Esophagus (tissue), 2 donors: Measurements from ENCODE around the gene SERINC1. TPM values are rescaled to one million over a fixed set of nuclear protein-coding genes. Genes with fewer than 3 reads are reported as not detected.

Experiments
- H3K27ac ChIP-seq, 2 donors: one replicate each; pipeline ENCODE4 v1.5.1; 2013; ENCODE audit warnings: low read depth in 2 of 2, mild to moderate bottlenecking in 2 of 2, inconsistent platforms in 1 of 2, low read length in 1 of 2, moderate library complexity in 1 of 2
- H3K27me3 ChIP-seq, 2 donors: one replicate each; pipeline ENCODE4 v1.6.1; 2013; ENCODE audit warnings: low read length in 2 of 2, control low read depth in 1 of 2, mild to moderate bottlenecking in 1 of 2; ENCODE audit not compliant: insufficient read depth in 2 of 2, control insufficient read depth in 1 of 2
- H3K36me3 ChIP-seq, 2 donors: one replicate each; pipeline ENCODE4 v1.6.1; 2013; ENCODE audit warnings: low read length in 1 of 2; ENCODE audit not compliant: control insufficient read depth in 2 of 2, insufficient read depth in 2 of 2
- H3K4me1 ChIP-seq, 2 donors: one replicate each; pipeline ENCODE4 v1.6.1; 2013; ENCODE audit warnings: low read length in 1 of 2; ENCODE audit not compliant: control insufficient read depth in 2 of 2, insufficient read depth in 2 of 2
- H3K4me3 ChIP-seq, 2 donors: one replicate each; pipeline ENCODE4 v1.5.1; 2013; ENCODE audit warnings: low read length in 2 of 2, mild to moderate bottlenecking in 2 of 2, low read depth in 1 of 2, moderate library complexity in 1 of 2
- H3K9me3 ChIP-seq, 2 donors: one replicate each; pipeline ENCODE4 v1.6.1; 2013; ENCODE audit warnings: mild to moderate bottlenecking in 2 of 2, low read depth in 1 of 2, low read length in 1 of 2, moderate library complexity in 1 of 2; ENCODE audit not compliant: control insufficient read depth in 2 of 2, insufficient read depth in 1 of 2
- WGBS, 2 donors: extraction: QIAGEN DNeasy Blood & Tissue Kit; methylation state at CpG; one replicate each; pipeline ENCODE4 v1.1.7; 2013; 5-methylcytosine and 5-hydroxymethylcytosine counted together
- polyA plus RNA-seq, 2 donors: library from polyadenylated mRNA; stranded (reverse); fragments of 200-250 nt; gene quantifications; one replicate each; pipeline ENCODE4 v1.2.3, GENCODE V29; 2013
- donor health status: healthy with polysubstance abuse.
- donor health status: Bipolar disorder and iron deficiency.

SERINC1 gene
- polyA plus RNA-seq, 2 donors, result 29.2 to 48.8 TPM

DNA sequence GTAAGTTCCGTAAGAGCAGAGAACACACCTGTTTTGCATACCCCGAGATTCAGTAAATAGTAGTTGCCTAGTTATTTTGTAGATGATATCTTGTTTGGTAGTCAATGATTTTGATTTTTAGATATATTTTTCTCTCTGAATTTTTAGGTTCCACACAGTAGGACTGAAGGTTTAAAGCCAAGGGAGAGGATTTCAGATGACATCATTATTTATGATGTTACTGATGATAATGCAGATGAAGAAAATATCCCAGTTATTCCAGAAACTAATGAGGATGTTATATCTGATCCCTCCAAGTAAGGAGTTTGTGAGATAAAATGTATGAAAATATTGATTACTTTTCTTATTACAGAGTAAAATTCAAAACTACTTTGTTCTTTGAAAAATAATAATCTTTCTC, 49.6 kb downstream of the SERINC1 start:
- Histone ChIP-seq H3K27ac (no peak overlapping the region), H3K4me3 (no peak overlapping the region), H3K36me3 (no peaks in the 10 kb centered on the region), H3K4me1 (no peaks in the 10 kb centered on the region), H3K27me3 (no peaks in the 10 kb centered on the region), H3K9me3 (no peaks in the 10 kb centered on the region)
- WGBS, 2 donors, result 94 to 99% methylated on average over 2 of the region's 2 CpGs

DNA sequence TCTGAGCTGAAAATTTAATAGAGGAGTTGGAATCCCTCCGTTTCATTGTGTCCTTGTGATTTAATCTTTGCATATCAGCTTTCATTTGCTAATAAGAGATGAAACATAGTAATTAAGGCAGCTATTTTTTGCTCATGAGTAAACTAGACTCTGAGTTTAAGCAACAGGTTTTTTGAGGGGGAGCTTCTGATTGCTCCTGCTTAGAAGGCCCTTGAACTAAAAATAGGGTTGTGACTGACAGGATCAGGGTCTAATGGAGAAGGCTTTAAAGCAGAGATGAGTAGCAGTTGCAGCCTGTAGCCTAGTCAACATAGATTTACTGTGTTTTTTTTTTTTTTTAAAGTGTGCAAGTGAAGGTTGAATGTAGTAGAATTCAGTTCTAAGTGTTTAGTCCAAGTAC, 54.8 kb downstream of the SERINC1 start:
- H3K4me3 ChIP-seq, result no peak overlapping the region
- WGBS, 2 donors, result 82 to 95% methylated on average over 1 of the region's 1 CpG
- H3K27ac ChIP-seq, result no peak overlapping the region
- H3K27me3 ChIP-seq, result no peaks in the 10 kb centered on the region
- no peaks in the 10 kb centered on the region for H3K9me3 ChIP-seq
- H3K4me1 ChIP-seq, result no peaks in the 10 kb centered on the region
- peaks cover 0 to 4% of the 10 kb centered on the region in 2 donors for H3K36me3 ChIP-seq

DNA sequence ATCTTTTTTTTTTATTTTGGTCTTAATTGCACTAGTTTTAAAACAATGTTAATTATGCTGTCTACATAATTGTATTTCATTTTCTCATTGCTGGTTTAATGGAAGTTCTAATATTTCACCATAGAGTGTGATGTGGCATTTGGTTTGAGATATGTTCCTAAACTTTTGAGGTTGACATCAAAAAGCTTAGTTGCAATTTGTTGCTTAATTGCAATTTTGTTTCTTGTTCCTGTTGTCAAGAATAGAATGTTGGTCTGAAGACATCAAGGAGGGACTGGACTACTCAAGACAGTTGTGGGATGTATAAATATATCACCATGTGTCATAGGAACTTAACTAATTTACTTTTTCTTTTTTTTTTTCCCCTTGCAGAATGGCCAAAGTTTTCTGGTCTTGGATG, 59.6 kb downstream of the SERINC1 start:
- H3K27me3 ChIP-seq, result no peaks in the 10 kb centered on the region
- no peaks in the 10 kb centered on the region for H3K4me1 ChIP-seq
- peaks cover 0 to 4% of the 10 kb centered on the region in 2 donors for H3K36me3 ChIP-seq
- H3K4me3 ChIP-seq, result no peak overlapping the region
- H3K27ac ChIP-seq, result no peak overlapping the region
- H3K9me3 ChIP-seq, result no peaks in the 10 kb centered on the region

DNA sequence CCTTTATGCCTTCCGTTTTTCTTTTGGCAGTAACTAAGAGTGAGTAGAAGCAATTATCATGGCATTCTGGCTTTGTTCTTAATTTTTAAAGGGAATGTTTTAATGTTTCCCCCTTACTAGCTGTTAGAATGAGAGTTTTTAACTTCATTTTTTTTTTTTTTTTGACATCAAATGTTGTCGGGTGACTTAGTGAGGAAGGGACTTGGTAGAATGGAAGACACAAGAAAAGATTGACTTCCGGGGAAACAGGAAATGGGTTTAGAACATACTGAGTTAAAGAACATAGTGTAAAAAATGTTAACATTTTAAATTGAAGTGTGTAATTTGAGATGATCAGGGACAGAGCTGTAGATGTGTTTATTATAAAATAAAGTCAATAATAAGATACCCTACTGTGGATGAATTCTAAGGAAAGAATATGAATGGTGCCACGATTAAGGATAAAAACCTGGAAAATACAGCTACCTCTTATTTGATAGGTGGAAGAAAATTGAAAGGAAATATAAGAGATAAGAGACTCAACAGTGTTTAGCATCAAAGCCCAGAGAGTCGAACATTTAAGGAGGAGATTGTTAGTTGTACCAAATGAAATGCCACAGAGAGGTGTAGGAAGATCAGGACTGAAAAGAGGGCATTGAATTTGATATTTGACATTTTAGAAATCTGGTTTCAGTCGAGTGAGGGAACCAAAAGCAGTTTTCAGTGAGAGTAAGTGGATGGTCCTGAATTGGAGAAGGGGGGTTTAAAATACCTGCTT, 62.7 kb downstream of the SERINC1 start:
- Histone ChIP-seq H3K4me1 (no peaks in the 10 kb centered on the region), H3K27me3 (no peaks in the 10 kb centered on the region), H3K4me3 (no peak overlapping the region), H3K27ac (no peak overlapping the region), H3K9me3 (no peaks in the 10 kb centered on the region), H3K36me3 (no peaks in the 10 kb centered on the region)
- WGBS, 2 donors, result 74 to 81% methylated on average over 6 of the region's 6 CpGs

DNA sequence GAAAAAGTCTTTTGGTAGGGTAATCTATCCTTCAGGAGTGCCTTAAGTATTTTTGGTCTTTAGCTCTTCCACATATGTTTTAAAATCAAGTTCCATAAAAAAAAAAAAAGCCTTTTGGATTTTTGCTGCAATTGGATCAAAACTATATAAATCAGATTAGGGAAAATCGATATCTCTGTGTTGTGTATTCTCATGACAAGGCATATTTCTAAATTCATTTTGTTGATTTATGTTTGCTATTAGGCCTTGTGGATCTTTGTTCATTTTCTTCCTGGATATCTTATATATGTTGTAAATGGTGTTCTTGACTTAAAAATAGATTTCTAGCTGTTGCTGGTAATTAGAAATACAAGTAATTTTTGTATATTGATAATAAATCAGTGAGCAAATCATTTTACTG, 63.4 kb downstream of the SERINC1 start:
- H3K9me3 ChIP-seq, result no peaks in the 10 kb centered on the region
- WGBS, 2 donors, result 88 to 91% methylated on average over 1 of the region's 1 CpG
- H3K36me3 ChIP-seq, result no peaks in the 10 kb centered on the region
- H3K4me1 ChIP-seq, result no peaks in the 10 kb centered on the region
- no peaks in the 10 kb centered on the region for H3K27me3 ChIP-seq
- H3K4me3 ChIP-seq, result no peak overlapping the region
- no peak overlapping the region for H3K27ac ChIP-seq

DNA sequence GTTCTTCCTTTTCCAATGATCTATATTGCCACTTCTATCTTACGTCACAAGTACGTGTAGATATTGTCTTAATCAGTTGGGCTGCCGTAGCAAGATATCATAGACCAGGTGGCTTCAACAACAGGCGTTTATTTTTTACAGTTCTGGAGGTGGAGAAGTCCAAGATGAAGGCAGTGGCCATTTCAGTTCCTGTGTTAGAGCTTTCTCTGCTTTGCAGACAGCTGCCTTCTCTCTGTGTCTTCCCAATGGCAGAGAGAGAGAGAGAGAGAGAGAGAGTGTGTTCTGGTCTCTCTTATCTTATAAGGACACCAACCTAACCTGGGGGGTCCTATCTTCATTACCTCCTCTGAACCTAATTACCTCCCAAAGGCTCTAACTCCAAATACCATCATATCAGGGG, 63.9 kb downstream of the SERINC1 start:
- Histone ChIP-seq H3K36me3 (no peaks in the 10 kb centered on the region), H3K4me1 (no peaks in the 10 kb centered on the region), H3K27ac (no peak overlapping the region), H3K9me3 (no peaks in the 10 kb centered on the region), H3K4me3 (no peak overlapping the region), H3K27me3 (no peaks in the 10 kb centered on the region)
- WGBS, 2 donors, result 72 to 76% methylated on average over 4 of the region's 4 CpGs

DNA sequence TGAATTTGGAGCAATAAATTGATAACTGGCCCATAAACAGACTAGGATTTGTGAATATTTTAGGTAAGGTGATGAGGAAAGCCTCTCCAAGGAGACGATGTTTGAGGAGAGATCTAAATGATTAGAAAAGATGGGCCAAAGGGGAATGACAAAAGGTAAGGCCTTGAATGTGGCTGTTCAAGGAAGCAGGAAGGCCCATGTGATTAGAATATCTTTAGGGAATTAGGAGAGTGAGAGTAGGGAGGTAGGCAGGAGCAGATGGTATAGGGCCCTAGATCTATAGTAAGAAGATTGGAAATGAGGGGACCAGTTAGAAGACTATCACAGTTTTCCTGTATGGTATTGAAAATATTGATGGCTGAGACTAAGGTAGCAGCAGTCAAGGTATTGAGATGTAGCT, 65.4 kb downstream of the SERINC1 start:
- H3K4me1 ChIP-seq, result no peaks in the 10 kb centered on the region
- 95 to 100% methylated on average over 1 of the region's 1 CpG for WGBS, 2 donors
- H3K36me3 ChIP-seq, result no peaks in the 10 kb centered on the region
- no peaks in the 10 kb centered on the region for H3K9me3 ChIP-seq
- H3K4me3 ChIP-seq, result no peak overlapping the region
- no peaks in the 10 kb centered on the region for H3K27me3 ChIP-seq
- no peak overlapping the region for H3K27ac ChIP-seq

DNA sequence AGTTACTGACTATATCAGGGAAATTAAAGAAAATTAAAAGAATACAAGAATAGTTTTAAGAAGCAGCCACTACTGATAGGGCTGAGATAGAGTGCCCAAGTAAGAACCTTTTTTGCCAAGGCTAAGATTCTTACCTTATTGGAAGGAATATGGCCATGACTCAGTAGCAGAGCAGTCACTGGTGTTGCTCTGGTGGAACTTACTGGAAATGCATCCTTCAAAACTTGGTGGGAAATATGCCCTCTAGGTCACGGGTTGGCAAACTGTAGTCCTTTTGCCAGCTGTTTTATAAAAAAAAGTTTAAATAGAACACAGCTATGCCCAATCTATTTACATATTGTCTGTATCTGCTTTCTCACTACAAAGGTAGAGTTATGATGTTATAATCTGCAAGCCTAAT, 66.2 kb downstream of the SERINC1 start:
- no peaks in the 10 kb centered on the region for H3K27me3 ChIP-seq
- no peak overlapping the region for H3K27ac ChIP-seq
- H3K4me3 ChIP-seq, result no peak overlapping the region
- no peaks in the 10 kb centered on the region for H3K9me3 ChIP-seq
- no peaks in the 10 kb centered on the region for H3K36me3 ChIP-seq
- WGBS, 2 donors, result 88 to 91% methylated on average over 1 of the region's 1 CpG
- no peaks in the 10 kb centered on the region for H3K4me1 ChIP-seq

DNA sequence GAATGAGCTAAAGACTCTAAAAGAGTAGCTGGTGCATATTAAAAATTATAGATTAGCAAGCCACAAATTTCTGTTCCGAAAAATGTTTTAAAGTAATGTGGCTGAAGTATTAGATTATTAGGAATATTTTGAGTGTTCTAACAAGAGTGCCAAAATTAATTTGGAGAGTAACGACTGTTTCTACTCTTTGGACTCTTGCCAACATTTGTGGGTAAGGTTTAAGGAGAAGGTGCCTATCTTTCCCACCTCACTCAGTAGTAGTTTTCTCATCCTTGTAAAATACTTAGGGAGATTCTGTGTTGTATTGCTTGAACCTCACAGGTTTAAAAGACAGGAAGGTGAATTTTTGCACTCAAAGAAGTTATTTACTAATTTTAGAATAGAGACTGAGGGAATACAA, 67.2 kb downstream of the SERINC1 start:
- no peaks in the 10 kb centered on the region for H3K27me3 ChIP-seq
- 59 to 63% methylated on average over 2 of the region's 2 CpGs for WGBS, 2 donors
- H3K4me3 ChIP-seq, result no peak overlapping the region
- no peaks in the 10 kb centered on the region for H3K4me1 ChIP-seq
- H3K27ac ChIP-seq, result no peak overlapping the region
- H3K9me3 ChIP-seq, result no peaks in the 10 kb centered on the region
- H3K36me3 ChIP-seq, result no peaks in the 10 kb centered on the region

DNA sequence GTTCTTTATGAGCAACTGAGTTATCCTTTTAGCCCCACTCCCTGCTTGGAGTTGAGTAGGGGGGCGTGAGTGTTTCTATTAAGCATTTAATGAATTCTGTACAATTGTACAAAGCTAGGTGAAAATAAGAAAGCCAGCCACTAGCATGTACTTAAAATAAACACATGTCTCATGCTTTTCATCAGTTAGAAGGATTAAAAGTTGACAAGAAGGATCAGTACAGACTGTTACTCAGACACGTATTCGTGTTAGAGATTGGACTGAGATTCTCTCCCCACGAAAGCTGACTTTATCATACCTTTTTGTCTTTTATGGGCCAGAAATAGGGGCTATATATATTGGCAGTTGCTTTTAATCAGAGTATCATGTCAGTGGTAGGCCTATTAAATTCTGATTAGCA, 70.5 kb downstream of the SERINC1 start:
- Histone ChIP-seq H3K4me1 (no peaks in the 10 kb centered on the region), H3K27me3 (no peaks in the 10 kb centered on the region), H3K36me3 (no peaks in the 10 kb centered on the region), H3K4me3 (peak overlapping the region in 1 of 2 donors; percentile 78), H3K27ac (no peak overlapping the region), H3K9me3 (no peaks in the 10 kb centered on the region)
- whole genome bisulfite sequencing, 2 donors, result 46 to 58% methylated on average over 4 of the region's 4 CpGs
